NCI-H446 (cell line): ENCODE measurements around the gene TCF12.

Source experiments
- DNase-seq, 2 experiments: peaks; one replicate each; lab custom pipeline; 2025; lab: John Stamatoyannopoulos, UW

The TCF12 gene

GRCh38 chr15:57217778-57218598 is 299.5 kb downstream of the TCF12 start:
- DNase-seq = no peak

GRCh38 chr15:57218826-57219576 is 300.6 kb downstream of the TCF12 start:
- peak; percentile 66 to 79 for DNase-seq

DNA sequence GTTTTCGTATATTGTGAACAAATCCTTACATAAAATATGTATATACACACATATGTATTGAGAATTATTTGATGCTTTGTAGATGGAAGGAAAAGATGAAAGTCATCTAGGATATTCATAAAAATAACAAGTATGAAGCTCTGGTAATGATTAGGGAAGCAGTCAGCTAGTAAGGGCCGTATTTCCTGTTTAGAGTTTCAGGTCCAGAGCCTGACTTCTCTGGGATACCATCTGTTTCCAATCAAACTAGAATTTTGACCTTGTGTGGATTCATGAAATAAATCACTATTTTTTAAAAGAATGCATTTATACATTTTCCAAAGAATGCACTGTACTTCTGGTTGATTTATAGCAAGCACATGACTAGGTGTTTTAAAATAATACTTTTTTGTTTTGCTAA is 301.8 kb downstream of the TCF12 start:
- peak in 1 of 2 experiments; percentile 19 for DNase-seq

GRCh38 chr15:57221134-57221533 is 302.7 kb downstream of the TCF12 start:
- DNase-seq = no peak

DNA sequence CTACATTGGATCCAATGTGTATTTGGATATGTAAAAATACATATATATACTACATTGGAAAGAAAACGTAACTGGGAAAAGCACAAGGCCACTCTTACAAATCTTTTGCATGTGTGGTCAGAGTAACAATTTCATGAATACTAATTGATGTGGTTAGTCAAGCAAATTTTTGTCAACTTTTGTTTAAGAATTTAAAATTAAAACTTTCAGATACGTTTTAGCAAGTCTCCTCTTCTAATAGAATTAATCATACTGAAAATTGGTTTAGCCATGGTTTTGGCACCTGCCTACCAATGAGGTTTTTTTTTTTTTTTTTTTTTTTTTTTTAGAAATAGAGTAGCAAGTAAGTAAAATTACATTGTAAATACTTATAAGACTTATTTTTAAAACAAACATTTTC is 304.9 kb downstream of the TCF12 start:
- DNase-seq = no peak

DNA sequence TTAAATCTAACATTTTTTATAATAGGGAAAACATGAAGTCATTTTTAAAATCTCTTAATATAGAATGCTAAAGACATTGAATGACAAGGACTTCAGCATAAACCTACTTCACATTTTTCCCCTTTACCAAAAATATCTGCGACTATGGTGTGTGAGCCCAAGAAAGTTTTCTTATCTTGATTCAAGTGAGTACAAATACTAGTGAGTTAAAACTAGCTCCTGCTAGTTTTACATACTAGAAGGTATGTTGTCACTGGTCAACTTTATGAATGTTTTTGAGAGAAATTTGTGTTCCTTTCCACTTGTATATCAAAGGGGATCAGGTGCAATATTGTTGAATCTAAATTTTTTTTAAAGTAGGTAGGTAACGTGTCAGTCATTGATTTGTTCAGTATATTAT is 305.4 kb downstream of the TCF12 start:
- DNase-seq = no peak

DNA sequence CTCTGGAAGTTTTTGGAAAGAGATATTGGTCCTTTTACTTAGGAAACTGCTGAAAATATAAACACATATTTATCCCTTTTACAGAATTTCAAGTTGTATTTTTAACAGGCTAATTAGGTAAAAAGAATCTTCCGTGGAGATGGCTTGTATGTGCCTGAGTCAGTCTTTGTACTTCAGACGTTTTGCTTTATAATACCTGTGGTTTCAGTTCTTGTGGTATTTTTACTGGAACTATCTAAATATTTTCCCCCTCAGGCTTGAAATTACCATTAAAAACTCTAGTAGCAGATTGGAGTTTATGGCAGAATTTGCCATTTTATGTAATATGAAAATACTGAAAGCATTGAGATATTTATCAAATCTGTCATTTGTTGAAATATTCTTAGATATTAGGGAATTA is 306.2 kb downstream of the TCF12 start:
- DNase-seq = no peak

DNA sequence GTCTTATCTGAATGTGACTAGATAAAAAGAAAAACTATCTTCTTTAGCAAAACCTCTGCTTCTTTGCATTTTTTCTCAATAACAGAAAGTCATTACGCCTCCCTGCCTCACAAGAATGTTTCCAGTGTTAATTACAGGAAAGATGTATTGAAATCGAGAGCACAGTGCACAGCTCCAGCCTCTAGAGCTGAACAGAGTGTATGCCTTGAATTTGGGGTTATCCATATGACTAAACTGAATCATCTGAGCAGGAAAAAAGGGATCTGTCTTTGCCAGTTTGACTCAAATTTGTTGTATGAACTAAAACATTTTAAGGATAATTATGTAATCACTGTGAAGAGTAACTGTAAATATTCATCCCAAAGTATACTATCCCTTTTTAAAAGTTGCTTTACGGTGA is 308.7 kb downstream of the TCF12 start:
- DNase-seq = no peak

- DNase-seq = no peak
These were observed 309.5 kb downstream of the TCF12 start for GRCh38 chr15:57227899-57228298.

GRCh38 chr15:57228395-57228794 is 310.0 kb downstream of the TCF12 start:
- DNase-seq = no peak

DNA sequence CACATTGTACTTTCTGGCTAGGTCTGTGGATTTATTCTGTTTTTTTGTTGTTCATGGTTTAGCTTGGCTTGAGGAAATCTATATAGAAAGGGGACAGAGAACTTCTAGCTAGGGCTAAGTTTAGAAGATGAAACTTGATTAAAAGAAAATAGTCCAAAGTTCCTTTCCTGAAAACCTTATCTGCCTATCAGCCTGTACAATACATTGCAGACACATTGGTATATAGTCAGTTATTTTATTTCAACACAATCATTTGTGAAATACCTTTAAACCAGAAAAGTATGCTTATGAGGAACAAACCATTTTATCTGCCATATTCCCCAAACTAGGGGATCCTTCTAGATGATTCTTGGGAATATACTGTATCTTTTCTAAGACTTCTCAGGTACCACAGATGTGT is 310.6 kb downstream of the TCF12 start:
- DNase-seq = no peak

GRCh38 chr15:57231559-57231958 is 313.1 kb downstream of the TCF12 start:
- DNase-seq = no peak

DNA sequence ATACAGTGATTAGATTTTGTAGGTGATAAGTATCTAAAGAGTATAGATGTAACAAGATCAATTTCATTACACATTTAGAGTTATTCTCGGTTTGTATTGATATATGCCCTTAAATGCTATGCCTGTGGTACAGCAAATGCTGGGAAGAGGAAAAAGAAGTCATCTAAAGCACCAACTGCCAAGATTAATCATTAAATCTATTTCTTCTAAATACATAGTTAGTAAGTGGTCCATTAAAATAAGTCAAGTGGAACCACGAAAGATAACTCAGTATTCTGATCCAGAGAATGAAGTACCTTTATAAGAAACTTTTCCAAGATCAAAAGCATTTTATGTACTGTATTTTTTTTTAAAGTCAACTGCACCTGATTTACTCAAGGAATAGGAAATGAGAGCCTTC is 315.7 kb downstream of the TCF12 start:
- no peak for DNase-seq

DNA sequence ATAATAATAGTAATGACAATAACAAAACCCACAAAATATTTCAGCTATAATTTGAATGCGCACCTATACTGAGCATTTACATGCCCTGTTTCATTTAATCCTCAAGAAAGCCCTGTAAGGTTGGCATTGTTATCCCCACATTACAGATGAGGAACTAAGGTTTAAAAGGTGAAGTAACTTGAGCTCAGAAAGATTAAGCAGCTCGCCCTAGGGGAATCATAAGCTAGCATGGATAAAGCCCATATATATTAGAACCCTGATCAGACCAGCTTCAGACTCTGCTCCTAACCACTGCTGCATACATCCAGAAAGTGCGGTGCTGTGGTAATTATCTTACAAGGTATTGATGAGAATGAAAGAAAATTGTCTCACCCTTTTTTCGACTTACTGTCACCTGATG is 316.7 kb downstream of the TCF12 start:
- no peak for DNase-seq

DNA sequence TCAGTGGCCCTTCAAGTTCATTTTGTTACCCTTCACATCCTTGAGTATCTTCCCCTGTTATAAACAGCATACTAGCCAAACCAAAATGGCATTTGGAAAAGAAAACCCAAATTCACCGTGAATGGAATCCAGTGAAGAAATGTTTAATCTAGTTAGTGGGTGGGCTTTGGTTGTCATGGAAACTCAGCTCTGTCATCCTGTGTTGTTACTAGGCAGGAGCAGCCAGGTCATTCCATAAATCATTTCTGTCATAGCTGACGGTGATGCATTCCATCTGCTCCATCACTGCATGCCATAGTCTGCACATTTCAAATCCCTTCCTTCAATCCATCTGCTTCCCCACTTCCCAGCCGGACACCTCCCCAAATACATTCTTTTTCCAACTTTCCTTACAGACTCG is 317.4 kb downstream of the TCF12 start:
- DNase-seq = peak; percentile 74 to 80

GRCh38 chr15:57236561-57237300 is 318.3 kb downstream of the TCF12 start:
- DNase-seq = no peak

DNA sequence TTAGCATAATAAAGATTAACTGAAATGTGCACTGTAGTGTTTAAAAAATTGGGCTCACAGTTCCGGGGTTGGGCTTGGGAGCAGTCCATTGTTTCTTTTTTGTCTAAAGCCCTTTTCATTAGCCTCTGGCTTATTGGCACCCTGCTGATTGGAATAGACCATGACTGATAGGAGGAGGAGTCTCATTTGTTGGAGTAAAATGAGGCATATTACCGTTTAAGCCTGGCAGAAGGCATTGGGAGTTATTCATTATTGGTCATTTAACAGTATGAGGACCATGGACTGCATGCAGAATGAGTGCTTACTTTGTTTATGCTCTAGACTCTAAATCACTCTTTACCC is 318.8 kb downstream of the TCF12 start:
- no peak for DNase-seq

GRCh38 chr15:57237676-57238075 is 319.2 kb downstream of the TCF12 start:
- DNase-seq = no peak

GRCh38 chr15:57245130-57245529 is 326.7 kb downstream of the TCF12 start:
- no peak for DNase-seq

- no peak for DNase-seq
These were observed 327.3 kb downstream of the TCF12 start for GRCh38 chr15:57245714-57246113.

DNA sequence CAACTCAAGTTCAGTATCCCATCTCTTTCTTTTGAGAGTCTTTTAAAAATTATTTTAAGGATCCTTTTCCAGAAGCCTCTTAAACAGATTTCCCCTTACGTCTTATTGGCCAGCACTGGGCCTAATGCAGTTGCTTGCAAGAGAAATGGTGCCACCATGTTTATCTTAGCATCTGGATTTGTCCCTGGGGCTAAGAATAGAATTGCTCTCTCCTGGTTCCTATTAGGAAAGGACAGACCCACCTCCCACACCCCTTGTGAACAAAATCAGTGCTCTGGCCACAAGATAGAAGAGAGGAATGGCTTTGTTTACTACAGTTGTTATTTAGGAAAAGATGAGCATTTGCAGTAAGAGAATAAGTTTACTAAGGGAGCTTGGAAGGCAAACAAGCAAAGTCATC is 329.6 kb downstream of the TCF12 start:
- no peak for DNase-seq

DNA sequence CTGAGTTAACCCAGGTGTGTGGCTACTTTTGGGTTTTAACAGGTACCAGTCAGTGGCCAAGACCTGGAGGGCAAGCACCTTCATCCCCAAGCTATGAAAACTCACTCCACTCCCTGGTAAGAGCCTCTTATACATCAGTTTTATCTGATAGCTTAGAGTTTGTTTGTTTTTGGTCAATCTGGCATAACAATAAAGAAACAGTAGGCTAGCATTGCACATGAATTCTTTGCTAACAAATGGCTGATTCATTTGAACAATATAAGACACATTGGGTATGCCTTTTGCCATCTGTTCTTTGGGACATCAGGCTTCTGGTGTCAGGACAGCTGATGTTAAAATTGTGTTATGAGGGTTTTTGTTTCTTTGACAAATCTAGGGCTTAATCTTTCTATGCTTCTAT is 332.9 kb downstream of the TCF12 start:
- DNase-seq = no peak

GRCh38 chr15:57251941-57252340 is 333.5 kb downstream of the TCF12 start:
- no peak for DNase-seq
